Stimulated activated CD4-positive, alpha-beta T cell treated with anti-CD3 and anti-CD28 coated beads, Interleukin-12 subunit alpha, Interleukin-12 subunit beta, amount 100 ng/mL, for 4 hours (primary cell): ENCODE measurements around the gene MSGN1.

Experiments
- DNase-seq: peaks from one replicate; pipeline ENCODE4 v3.0.0-alpha.2; 2020

The MSGN1 gene

GRCh38 chr2:17816396-17817245 is at the start of gene MSGN1:
Gene MSGN1 (plus strand): TSS chr2:17816460. CDS start chr2:17816519, 59 bp downstream.
- no peak for DNase-seq

- no peak for DNase-seq
These were observed 47.4 kb upstream of the MSGN1 start for GRCh38 chr2:17768894-17769293.

- DNase-seq, result no peak
These were observed 44.3 kb upstream of the MSGN1 start for GRCh38 chr2:17771956-17772355.

GRCh38 chr2:17772532-17772931 is 43.7 kb upstream of the MSGN1 start:
- no peak for DNase-seq

GRCh38 chr2:17780546-17780945 is 35.7 kb upstream of the MSGN1 start:
- no peak for DNase-seq

GRCh38 chr2:17781482-17781881 is 34.8 kb upstream of the MSGN1 start:
- DNase-seq, result no peak

- DNase-seq, result no peak
These were observed 29.5 kb upstream of the MSGN1 start for GRCh38 chr2:17786727-17787126.

- no peak for DNase-seq
These were observed 27.5 kb upstream of the MSGN1 start for GRCh38 chr2:17788773-17789172.

GRCh38 chr2:17790536-17790935 is 25.7 kb upstream of the MSGN1 start:
- no peak for DNase-seq

- DNase-seq, result no peak
These were observed 25.0 kb upstream of the MSGN1 start for GRCh38 chr2:17791121-17791816.

GRCh38 chr2:17791817-17792130 is 24.5 kb upstream of the MSGN1 start:
- no peak for DNase-seq

- DNase-seq, result no peak
These were observed 23.7 kb upstream of the MSGN1 start for GRCh38 chr2:17792515-17792914.

- no peak for DNase-seq
These were observed 23.0 kb upstream of the MSGN1 start for GRCh38 chr2:17793296-17793695.

- no peak for DNase-seq
These were observed 22.4 kb upstream of the MSGN1 start for GRCh38 chr2:17793803-17794354.

GRCh38 chr2:17795309-17795708 is 21.0 kb upstream of the MSGN1 start:
- no peak for DNase-seq

GRCh38 chr2:17798338-17798737 is 17.9 kb upstream of the MSGN1 start:
- no peak for DNase-seq

GRCh38 chr2:17799301-17800120 is 16.7 kb upstream of the MSGN1 start:
- no peak for DNase-seq

- DNase-seq, result no peak
These were observed 16.0 kb upstream of the MSGN1 start for GRCh38 chr2:17800219-17800618.

- no peak for DNase-seq
These were observed 15.4 kb upstream of the MSGN1 start for GRCh38 chr2:17800693-17801458.

GRCh38 chr2:17803497-17803896 is 12.8 kb upstream of the MSGN1 start:
- DNase-seq, result no peak

- DNase-seq, result no peak
These were observed 11.9 kb upstream of the MSGN1 start for GRCh38 chr2:17804358-17804757.

GRCh38 chr2:17805166-17805565 is 11.1 kb upstream of the MSGN1 start:
- DNase-seq, result no peak
